GM12873 (cell line): ENCODE data around the gene CYRIA.

Source experiments
- CTCF ChIP-seq: IDR thresholded peaks from 2 replicates; pipeline ENCODE4 v1.5.1; 2012; ENCODE audit warnings: low read depth, mild to moderate bottlenecking, moderate library complexity, low read length, control low read depth; ENCODE audit not compliant: insufficient read depth; ENCODE audit errors: missing control alignments

The CYRIA gene

GRCh38 chr2:16622399-16622968, 43.1 kb downstream of the CYRIA start:
- TF ChIP-seq CTCF, result no peak

- no peak for TF ChIP-seq CTCF
Measured at GRCh38 chr2:16621316-16621715, 44.3 kb downstream of the CYRIA start.

GRCh38 chr2:16620590-16620989, 45.0 kb downstream of the CYRIA start:
- TF ChIP-seq CTCF, result no peak

- no peak for TF ChIP-seq CTCF
Measured at GRCh38 chr2:16619576-16620245, 45.9 kb downstream of the CYRIA start.

GRCh38 chr2:16617282-16618266, 48.1 kb downstream of the CYRIA start:
- TF ChIP-seq CTCF, result no peak
